Endodermal cell (in vitro differentiated cells): ENCODE measurements around the gene TMA7B. TPM values are rescaled to one million over a fixed set of nuclear protein-coding genes. Genes with fewer than 3 reads are reported as not detected.

Experiments
- DNase-seq: peaks from one replicate; pipeline ENCODE4 v3.0.0-alpha.2; 2017
- H3K27ac ChIP-seq: 2 replicates; pipeline ENCODE4 v1.5.1; 2013; ENCODE audit warnings: mild to moderate bottlenecking, low read depth, low read length, moderate library complexity
- H3K27me3 ChIP-seq: 2 replicates; pipeline ENCODE4 v1.6.1; 2013; ENCODE audit warnings: mild to moderate bottlenecking, low read length, moderate library complexity; ENCODE audit not compliant: insufficient read depth, control insufficient read depth, poor library complexity, severe bottlenecking
- H3K36me3 ChIP-seq: 2 replicates; pipeline ENCODE4 v1.7.0; 2013; ENCODE audit warnings: mild to moderate bottlenecking, low read length, moderate library complexity; ENCODE audit not compliant: control insufficient read depth, insufficient read depth
- H3K4me1 ChIP-seq: one replicate; pipeline ENCODE4 v1.7.0; 2013; ENCODE audit warnings: low read length; ENCODE audit not compliant: control insufficient read depth, insufficient read depth
- H3K4me3 ChIP-seq: 2 replicates; pipeline ENCODE4 v1.5.1; 2013; ENCODE audit warnings: mild to moderate bottlenecking, low read length, moderate library complexity
- H3K9ac ChIP-seq: 2 replicates; pipeline ENCODE4 v1.6.1; 2013; ENCODE audit warnings: mild to moderate bottlenecking, low read length, moderate library complexity; ENCODE audit not compliant: poor library complexity, severe bottlenecking; ENCODE audit errors: extremely low read depth
- H3K9me3 ChIP-seq: 2 replicates; pipeline ENCODE4 v1.6.1; 2013; ENCODE audit warnings: mild to moderate bottlenecking, low read length, moderate library complexity; ENCODE audit not compliant: control insufficient read depth
- H3K27ac Mint-ChIP-seq: 2 replicates; pipeline ENCODE4 v1.8.0; 2020; ENCODE audit warnings: mixed read lengths
- H3K27me3 Mint-ChIP-seq: 2 replicates; pipeline ENCODE4 v1.8.0; 2021; ENCODE audit warnings: mild to moderate bottlenecking, mixed read lengths; ENCODE audit not compliant: insufficient read depth
- H3K36me3 Mint-ChIP-seq: 2 replicates; pipeline ENCODE4 v1.8.0; 2020; ENCODE audit warnings: low read depth, mixed read lengths
- H3K4me1 Mint-ChIP-seq: 2 replicates; pipeline ENCODE4 v1.8.0; 2020; ENCODE audit warnings: mixed read lengths
- H3K4me3 Mint-ChIP-seq: 2 replicates; pipeline ENCODE4 v1.8.0; 2020; ENCODE audit warnings: mild to moderate bottlenecking, moderate library complexity, mixed read lengths
- H3K9me3 Mint-ChIP-seq: 2 replicates; pipeline ENCODE4 v1.8.0; 2020; ENCODE audit warnings: mild to moderate bottlenecking, mixed read lengths
- CTCF ChIP-seq: fragments of 200-600 bp; sonication (generic); conservative IDR thresholded peaks from 2 replicates; pipeline ENCODE4 v1.5.0; 2021; ENCODE audit warnings: antibody characterized with exemption, mild to moderate bottlenecking
- WGBS, 2 experiments: methylation state at CpG; one replicate each; pipeline versions ENCODE4 v1.1.5 to v1.1.7; 2013; ENCODE audit warnings: missing lambda C conversion rate in 2 of 2, mixed read lengths in 1 of 2; ENCODE audit not compliant: insufficient coverage in 1 of 2, insufficient read length in 1 of 2; 5-methylcytosine and 5-hydroxymethylcytosine counted together
- total RNA-seq, 2 donors: library from RNA; stranded (reverse); fragmentation: NEBNext Ultra II Directional in 1 of 2; extraction: Animal tissue kit (Norgen Biotek cat#: 25700) in 1 of 2; gene quantifications; 2 replicates in 1 of 2; 3 replicates in 1 of 2; pipeline ENCODE4 v1.2.1, GENCODE V29; 2021

Gene TMA7B
- total RNA-seq, 2 donors from 2014 or later, result not detected

GRCh38 chr22:40002935-40003715 is 42.9 kb downstream of the TMA7B start:
- WGBS, 2 experiments, result 83 to 91% methylated on average over 2 to 6 of the region's 6 CpGs
- no peaks in the 10 kb centered on the region for H3K36me3 ChIP-seq
- H3K4me3 ChIP-seq, result no peak overlapping the region
- peaks cover 36% of the 10 kb centered on the region for H3K4me1 ChIP-seq
- H3K27me3 ChIP-seq, result no peaks in the 10 kb centered on the region
- no peak overlapping the region for H3K4me3 Mint-ChIP-seq
- H3K27me3 Mint-ChIP-seq, result no peaks in the 10 kb centered on the region
- no peaks in the 10 kb centered on the region for H3K9me3 Mint-ChIP-seq
- H3K36me3 Mint-ChIP-seq, result peaks cover 16% of the 10 kb centered on the region
- H3K27ac ChIP-seq, result peak overlapping the region; percentile 2
- peaks cover 76% of the 10 kb centered on the region for H3K4me1 Mint-ChIP-seq
- no peak overlapping the region for H3K27ac Mint-ChIP-seq
- no peaks in the 10 kb centered on the region for H3K9me3 ChIP-seq
- no peak for DNase-seq
- no peak overlapping the region for H3K9ac ChIP-seq
- TF ChIP-seq CTCF, result no peak

GRCh38 chr22:40004836-40005235 is 44.6 kb downstream of the TMA7B start:
- TF ChIP-seq CTCF, result no peak
- no peak overlapping the region for H3K4me3 ChIP-seq
- 84 to 92% methylated on average over 5 to 6 of the region's 6 CpGs for WGBS, 2 experiments
- H3K27me3 ChIP-seq, result no peaks in the 10 kb centered on the region
- no peaks in the 10 kb centered on the region for H3K9me3 Mint-ChIP-seq
- peaks cover 14% of the 10 kb centered on the region for H3K36me3 Mint-ChIP-seq
- no peak overlapping the region for H3K4me3 Mint-ChIP-seq
- DNase-seq, result no peak
- peaks cover 75% of the 10 kb centered on the region for H3K4me1 Mint-ChIP-seq
- no peak overlapping the region for H3K9ac ChIP-seq
- H3K4me1 ChIP-seq, result peaks cover 34% of the 10 kb centered on the region
- H3K27ac Mint-ChIP-seq, result no peak overlapping the region
- H3K36me3 ChIP-seq, result no peaks in the 10 kb centered on the region
- no peaks in the 10 kb centered on the region for H3K9me3 ChIP-seq
- H3K27ac ChIP-seq, result peak overlapping the region; percentile 71
- no peaks in the 10 kb centered on the region for H3K27me3 Mint-ChIP-seq

GRCh38 chr22:40006641-40007040 is 46.4 kb downstream of the TMA7B start:
- H3K9me3 Mint-ChIP-seq, result no peaks in the 10 kb centered on the region

More at GRCh38 chr22:40006641-40007040, 46.4 kb downstream of the TMA7B start:
- H3K4me3 Mint-ChIP-seq, result no peak overlapping the region
- Histone ChIP-seq H3K27ac (no peak overlapping the region), H3K9me3 (no peaks in the 10 kb centered on the region), H3K27me3 (no peaks in the 10 kb centered on the region), H3K9ac (no peak overlapping the region), H3K4me1 (peaks cover 31% of the 10 kb centered on the region), H3K4me3 (no peak overlapping the region), H3K36me3 (no peaks in the 10 kb centered on the region)
- TF ChIP-seq CTCF, result no peak
- H3K36me3 Mint-ChIP-seq, result peaks cover 12% of the 10 kb centered on the region
- H3K27me3 Mint-ChIP-seq, result no peaks in the 10 kb centered on the region
- no peak for DNase-seq
- peak overlapping the region; percentile 24 for H3K27ac Mint-ChIP-seq
- WGBS, 2 experiments, result 88 to 93% methylated on average over 8 of the region's 8 CpGs
- peaks cover 64% of the 10 kb centered on the region for H3K4me1 Mint-ChIP-seq
